H1 (cell line): ENCODE data around the gene ENTPD8. TPM values are rescaled to one million over a fixed set of nuclear protein-coding genes. Genes with fewer than 3 reads are reported as not detected.
A peak's percentile ranks its signal among the peaks of the same experiment; 100 is the strongest.

Experiments used
- CTCF ChIA-PET: fragments of 300-600 bp; sonication (Branson Sonifier 250); formaldehyde crosslinking; loops from one replicate; lab custom pipeline; 2021; ENCODE audit not compliant: partially characterized antibody; lab: Charles Lee
- POLR2A ChIA-PET: fragments of 300-600 bp; sonication (Branson Sonifier 250); formaldehyde crosslinking; loops from one replicate; lab custom pipeline; 2021; ENCODE audit warnings: inconsistent platforms; ENCODE audit not compliant: partially characterized antibody; lab: Charles Lee
- DNase-seq, 2 experiments: peaks; one replicate each; pipeline versions ENCODE4 v3.0.0 to v3.0.0-alpha.2; 2010 to 2022; ENCODE audit warnings: low spot score in 2 of 2, low read depth in 1 of 2, mixed read lengths in 1 of 2
- FAIRE-seq: peaks from 2 replicates; lab custom pipeline; 2011; peaks lifted over from hg19 to GRCh38; lab: Jason Lieb, UNC
- H2AFZ ChIP-seq: 2 replicates; pipeline ENCODE4 v1.8.1; 2012; ENCODE audit warnings: low read length, inconsistent platforms
- H2AK5ac ChIP-seq: 2 replicates; pipeline ENCODE4 v1.6.1; 2013; ENCODE audit warnings: low read depth, low read length
- H2BK120ac ChIP-seq: replicated peaks from 2 replicates; pipeline ENCODE3; 2013; ENCODE audit warnings: low read depth, low read length, inconsistent platforms
- H2BK12ac ChIP-seq: 2 replicates; pipeline ENCODE4 v1.6.1; 2013; ENCODE audit warnings: low read depth, low read length
- H2BK15ac ChIP-seq: 2 replicates; pipeline ENCODE4 v1.6.1; 2013; ENCODE audit warnings: low read length
- H2BK20ac ChIP-seq: 2 replicates; pipeline ENCODE4 v1.6.1; 2013; ENCODE audit warnings: low read length
- H2BK5ac ChIP-seq: 2 replicates; pipeline ENCODE4 v1.6.1; 2013; ENCODE audit warnings: low read depth, low read length
- H3K14ac ChIP-seq: 2 replicates; pipeline ENCODE4 v1.6.1; 2013; ENCODE audit warnings: inconsistent platforms; ENCODE audit not compliant: insufficient read length
- H3K18ac ChIP-seq: 2 replicates; pipeline ENCODE4 v1.6.1; 2013; ENCODE audit warnings: low read length; ENCODE audit errors: extremely low read depth
- H3K23ac ChIP-seq: 2 replicates; pipeline ENCODE4 v1.6.1; 2013; ENCODE audit warnings: inconsistent platforms; ENCODE audit not compliant: insufficient read length
- H3K23me2 ChIP-seq: 2 replicates; pipeline ENCODE4 v1.6.1; 2013; ENCODE audit warnings: low read depth, low read length
- H3K27ac ChIP-seq: 2 replicates; pipeline ENCODE4 v1.6.1; 2011; ENCODE audit warnings: low read depth, low read length, inconsistent platforms
- H3K27me3 ChIP-seq, 4 experiments: replicated peaks in 1 of 4; 1 replicate in 1 of 4; 2 replicates in 3 of 4; pipeline versions ENCODE4 v1.6.1 to v1.8.1; 2011 to 2013; ENCODE audit warnings: low read length in 3 of 4, mild to moderate bottlenecking in 3 of 4, inconsistent platforms in 2 of 4, mixed read lengths in 2 of 4, moderate library complexity in 1 of 4; ENCODE audit not compliant: control insufficient read depth in 3 of 4, insufficient read depth in 3 of 4; ENCODE audit errors: extremely low read depth in 1 of 4
- H3K36me3 ChIP-seq, 4 experiments: 2 replicates each; pipeline versions ENCODE4 v1.6.1 to v1.8.1; 2011 to 2013; ENCODE audit warnings: mild to moderate bottlenecking in 4 of 4, low read length in 3 of 4, moderate library complexity in 2 of 4, control low read depth in 1 of 4, inconsistent platforms in 1 of 4; ENCODE audit not compliant: insufficient read depth in 4 of 4, control insufficient read depth in 2 of 4
- H3K4ac ChIP-seq: replicated peaks from 2 replicates; pipeline ENCODE3; 2013; ENCODE audit warnings: low read length, low read depth, mixed read lengths, inconsistent platforms; ENCODE audit not compliant: insufficient read length
- H3K4me1 ChIP-seq, 4 experiments: replicated peaks in 1 of 4; 1 replicate in 1 of 4; 2 replicates in 3 of 4; pipeline versions ENCODE4 v1.6.1 to v1.8.1; 2011 to 2013; ENCODE audit warnings: low read length in 3 of 4, inconsistent platforms in 2 of 4, mixed read lengths in 1 of 4; ENCODE audit not compliant: insufficient read depth in 4 of 4, control insufficient read depth in 3 of 4
- H3K4me2 ChIP-seq, 2 experiments: 2 replicates each; pipeline versions ENCODE4 v1.6.1 to v1.8.1; 2011 to 2013; ENCODE audit warnings: low read depth in 2 of 2, low read length in 2 of 2, control low read depth in 1 of 2, inconsistent platforms in 1 of 2, mild to moderate bottlenecking in 1 of 2; ENCODE audit not compliant: insufficient read depth in 1 of 2
- H3K4me3 ChIP-seq, 4 experiments: fragments of 200-600, 300-600 bp in 1 of 4; sonication (generic), shearing (Covaris generic), sonication (Bioruptor Twin) in 1 of 4; 2 replicates each; pipeline versions ENCODE4 v1.5.1 to v1.8.1; 2011 to 2016; ENCODE audit warnings: low read length in 4 of 4, low read depth in 3 of 4, control low read depth in 2 of 4, inconsistent platforms in 2 of 4, mild to moderate bottlenecking in 2 of 4, mixed read lengths in 1 of 4, moderate library complexity in 1 of 4; ENCODE audit not compliant: insufficient read depth in 2 of 4; ENCODE audit errors: extremely low read depth in 1 of 4
- H3K56ac ChIP-seq: replicated peaks from 2 replicates; pipeline ENCODE3; 2013; ENCODE audit warnings: low read depth, mild to moderate bottlenecking, mixed read lengths, low read length, inconsistent platforms; ENCODE audit not compliant: insufficient read length
- H3K79me1 ChIP-seq: 2 replicates; pipeline ENCODE4 v1.6.1; 2013; ENCODE audit warnings: low read depth, low read length, control low read depth
- H3K79me2 ChIP-seq, 2 experiments: 2 replicates each; pipeline versions ENCODE4 v1.6.1 to v1.8.1; 2012 to 2013; ENCODE audit warnings: low read length in 2 of 2, mild to moderate bottlenecking in 2 of 2, inconsistent platforms in 1 of 2; ENCODE audit not compliant: insufficient read depth in 2 of 2, control insufficient read depth in 1 of 2
- H3K9ac ChIP-seq, 4 experiments: replicated peaks in 1 of 4; 1 replicate in 1 of 4; 2 replicates in 3 of 4; pipeline versions ENCODE4 v1.6.1 to v1.8.1; 2011 to 2013; ENCODE audit warnings: low read depth in 3 of 4, low read length in 3 of 4, control low read depth in 2 of 4, mild to moderate bottlenecking in 2 of 4, moderate library complexity in 2 of 4, inconsistent platforms in 1 of 4; ENCODE audit errors: extremely low read depth in 1 of 4
- H3K9me3 ChIP-seq, 2 experiments: 2 replicates each; pipeline versions ENCODE4 v1.6.1 to v1.8.1; 2012 to 2013; ENCODE audit warnings: mild to moderate bottlenecking in 2 of 2, moderate library complexity in 2 of 2, control low read depth in 1 of 2, inconsistent platforms in 1 of 2, low read depth in 1 of 2, low read length in 1 of 2, mixed read lengths in 1 of 2; ENCODE audit not compliant: insufficient read depth in 2 of 2
- H4K20me1 ChIP-seq, 2 experiments: replicated peaks in 1 of 2; 2 replicates each; pipeline versions ENCODE3 to v1.8.1; 2011 to 2013; ENCODE audit warnings: inconsistent platforms in 2 of 2, low read length in 2 of 2, mild to moderate bottlenecking in 1 of 2; ENCODE audit not compliant: insufficient read depth in 2 of 2, control insufficient read depth in 1 of 2
- H4K5ac ChIP-seq: 2 replicates; pipeline ENCODE4 v1.6.1; 2013; ENCODE audit warnings: low read length, low read depth, mixed read lengths, inconsistent platforms; ENCODE audit not compliant: insufficient read length
- H4K8ac ChIP-seq: 2 replicates; pipeline ENCODE4 v1.8.0; 2013; ENCODE audit warnings: mild to moderate bottlenecking, moderate library complexity, low read length, inconsistent platforms; ENCODE audit not compliant: insufficient read depth; ENCODE audit errors: extremely low read depth
- H4K91ac ChIP-seq: replicated peaks from 2 replicates; pipeline ENCODE3; 2013; ENCODE audit warnings: low read length, mixed read lengths, inconsistent platforms; ENCODE audit not compliant: insufficient read length
- EP300 ChIP-seq, 2 experiments: IDR thresholded peaks; 1 replicate in 1 of 2; 2 replicates in 1 of 2; pipeline ENCODE4 v1.6.1; 2011 to 2012; ENCODE audit warnings: low read depth in 2 of 2, low read length in 2 of 2, mild to moderate bottlenecking in 2 of 2, borderline replicate concordance in 1 of 2, inconsistent platforms in 1 of 2, moderate library complexity in 1 of 2
- FOSL1 ChIP-seq: IDR thresholded peaks from 2 replicates; pipeline ENCODE4 v1.6.1; 2011; ENCODE audit warnings: mild to moderate bottlenecking, low read depth, low read length, moderate library complexity; ENCODE audit not compliant: insufficient read depth
- RBBP5 ChIP-seq: IDR thresholded peaks from 2 replicates; pipeline ENCODE4 v1.7.1; 2012; ENCODE audit warnings: low read depth, mild to moderate bottlenecking, inconsistent platforms, low read length, moderate library complexity, borderline replicate concordance
- RNF2 ChIP-seq: fragments of 200-900, 300-1000 bp; sonication (generic); IDR thresholded peaks from 2 replicates; pipeline ENCODE4 v1.7.1; 2016; ENCODE audit warnings: borderline replicate concordance, low read depth, mild to moderate bottlenecking, antibody characterized with exemption, low read length; ENCODE audit not compliant: poor library complexity, severe bottlenecking; ENCODE audit errors: missing control alignments
- SIX5 ChIP-seq: IDR thresholded peaks from 2 replicates; pipeline ENCODE4 v1.6.1; 2011; ENCODE audit warnings: mild to moderate bottlenecking, low read depth, low read length
- TAF1 ChIP-seq: IDR thresholded peaks from 2 replicates; pipeline ENCODE4 v1.6.1; 2011; ENCODE audit warnings: mild to moderate bottlenecking, low read depth, low read length
- WGBS, 2 experiments: shearing (Covaris generic) in 1 of 2; methylation state at CpG; one replicate each; pipeline versions ENCODE4 v1.1.6 to v1.1.7; 2013 to 2015; ENCODE audit warnings: low lambda C conversion rate in 2 of 2, mixed read lengths in 2 of 2, inconsistent platforms in 1 of 2, low coverage in 1 of 2, missing lambda C conversion rate in 1 of 2; ENCODE audit not compliant: insufficient replicate concordance in 2 of 2, insufficient coverage in 1 of 2, insufficient read length in 1 of 2; ENCODE audit errors: extremely low coverage in 1 of 2, missing lambda C conversion rate in 1 of 2; 5-methylcytosine and 5-hydroxymethylcytosine counted together
- long read RNA-seq, 2 experiments: library from RNA in 1 of 2; library from capped mRNA in 1 of 2; stranded (forward); transcript quantifications; one replicate each; pipeline ENCODE4 v2.0.0, GENCODE V29; 2021; ENCODE audit warnings: inconsistent platforms in 1 of 2
- polyA minus RNA-seq, 3 experiments: library from RNA; depleted of rRNA, polyadenylated mRNA; stranded (reverse); fragments of >200 nt; gene quantifications; 1 replicate in 2 of 3; 2 replicates in 1 of 3; pipeline ENCODE4 v1.2.3, GENCODE V29; 2011
- polyA plus RNA-seq, 7 experiments: library from polyadenylated mRNA; depleted of rRNA in 3 of 7; stranded (reverse) in 5 of 7; unstranded in 2 of 7; fragments of >200 nt in 5 of 7; fragments of 200-250 nt in 2 of 7; gene quantifications; 1 replicate in 5 of 7; 2 replicates in 1 of 7; 4 replicates in 1 of 7; pipeline versions ENCODE4 v1.2.1 to v1.2.3, GENCODE V29; 2011 to 2013; ENCODE audit warnings: missing spikeins in 2 of 7, mixed read lengths in 2 of 7
- total RNA-seq: library from RNA; stranded (reverse); fragmentation: NEBNext Ultra II Directional; extraction: Animal tissue kit (Norgen Biotek cat#: 25700); gene quantifications from 2 replicates; pipeline ENCODE4 v1.2.1, GENCODE V29; 2021

Gene ENTPD8, protein sequence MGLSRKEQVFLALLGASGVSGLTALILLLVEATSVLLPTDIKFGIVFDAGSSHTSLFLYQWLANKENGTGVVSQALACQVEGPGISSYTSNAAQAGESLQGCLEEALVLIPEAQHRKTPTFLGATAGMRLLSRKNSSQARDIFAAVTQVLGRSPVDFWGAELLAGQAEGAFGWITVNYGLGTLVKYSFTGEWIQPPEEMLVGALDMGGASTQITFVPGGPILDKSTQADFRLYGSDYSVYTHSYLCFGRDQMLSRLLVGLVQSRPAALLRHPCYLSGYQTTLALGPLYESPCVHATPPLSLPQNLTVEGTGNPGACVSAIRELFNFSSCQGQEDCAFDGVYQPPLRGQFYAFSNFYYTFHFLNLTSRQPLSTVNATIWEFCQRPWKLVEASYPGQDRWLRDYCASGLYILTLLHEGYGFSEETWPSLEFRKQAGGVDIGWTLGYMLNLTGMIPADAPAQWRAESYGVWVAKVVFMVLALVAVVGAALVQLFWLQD
- total RNA-seq (0.33 and 0.48 TPM in 2 replicates), polyA plus RNA-seq (2011; rRNA removed) (0.51 and 1.1 TPM in 2 replicates), polyA minus RNA-seq (2011; rRNA and poly(A)+ RNA removed) (0.12 TPM in 1 of 2 replicates, not detected in the other)
- polyA plus RNA-seq (2011; cell fraction: cytosol; rRNA removed) = 0.69 TPM
- polyA plus RNA-seq (2011; cell fraction: nucleus; rRNA removed) = 6.1 TPM
- 0.39 to 1.0 TPM (median 0.86 TPM) in 4 replicates for polyA plus RNA-seq (2012, experiment 1 of 2)
- 0.30 TPM for polyA plus RNA-seq (2012, experiment 2 of 2)
- polyA plus RNA-seq (2013, experiment 1 of 2) = 0.45 TPM
- polyA plus RNA-seq (2013, experiment 2 of 2) = 0.40 TPM
- polyA minus RNA-seq (2011; cell fraction: cytosol; rRNA and poly(A)+ RNA removed) = not detected
- 0.40 TPM for polyA minus RNA-seq (2011; cell fraction: nucleus; rRNA and poly(A)+ RNA removed)
- long read RNA-seq, experiment 1 = 0 reads
- long read RNA-seq, experiment 2 = 0 reads

DNA sequence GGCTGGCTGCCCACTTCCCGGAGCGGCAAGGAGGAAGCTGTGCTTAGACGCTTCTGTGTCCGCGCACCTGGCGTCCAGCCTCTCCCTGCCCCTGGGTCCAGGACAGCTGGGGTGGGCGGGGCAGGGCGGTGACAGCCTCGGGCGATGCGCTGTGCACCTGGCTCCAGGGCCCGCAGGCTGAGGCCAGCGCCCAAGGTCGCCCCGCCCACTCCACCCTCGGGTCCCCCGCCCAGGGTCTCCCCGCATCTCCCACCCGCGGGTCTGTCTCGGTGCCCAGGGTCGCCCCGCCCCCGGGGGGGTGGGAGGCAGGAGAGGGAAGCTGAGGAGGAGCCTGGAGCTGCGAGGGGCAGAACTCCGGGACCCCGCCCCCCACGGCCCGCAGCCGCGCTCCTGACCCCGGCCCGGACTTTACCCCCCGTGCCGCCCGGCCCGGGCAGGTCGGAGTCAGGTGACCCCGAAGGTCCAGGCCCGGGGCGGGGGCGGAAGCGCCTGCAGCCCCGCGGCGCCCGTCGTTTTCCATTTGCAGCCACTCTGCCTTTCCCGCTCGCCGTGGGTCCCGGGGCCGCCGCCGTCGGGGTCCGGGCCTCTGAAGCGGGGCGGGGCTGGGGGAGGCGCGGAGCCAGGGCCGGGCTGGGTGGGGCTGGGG is at the start of gene ENTPD8:
ENTPD8 (minus strand) TSS at position 69 of the 646 bp plus-strand sequence. CDS start 3,072 bp downstream, outside the sequence.
- peak in 1 of 2 experiments; percentile 93 for DNase-seq
- Histone ChIP-seq H3K27me3 (no peaks in the 10 kb centered on the region), H3K4ac (no peak within 1 kb of the TSS), H3K4me1 (peaks cover 0 to 3% (median under 1%) of the 10 kb centered on the region in 4 experiments; a peak in 3 of 7 replicates), H3K79me1 (no peaks in the 10 kb centered on the region), H3K23me2 (no peaks in the 10 kb centered on the region; the same call in 1 of the 2 replicates), H4K8ac (no peak within 1 kb of the TSS), H3K14ac (no peak within 1 kb of the TSS), H4K91ac (no peak within 1 kb of the TSS), H3K18ac (no peak within 1 kb of the TSS), H4K5ac (no peak within 1 kb of the TSS), H4K20me1 (no peaks in the 10 kb centered on the region), H3K36me3 (no peaks in the 10 kb centered on the region), H3K4me3 (peak within 1 kb of the TSS; percentile 33 to 64 (median 38)), H2BK5ac (no peak within 1 kb of the TSS; the same call in 1 of the 2 replicates), H3K79me2 (no peaks in the 10 kb centered on the region), H2BK20ac (no peak within 1 kb of the TSS), H3K4me2 (peak within 1 kb of the TSS; percentile 66 to 80), H2BK12ac (no peak within 1 kb of the TSS), H3K9ac (no peak within 1 kb of the TSS), H2AK5ac (no peak within 1 kb of the TSS), H2BK15ac (0 out of 2 replicates have a peak within 1 kb of the TSS, but pooled peaks have one; percentile 23), H2AFZ (no peak within 1 kb of the TSS), H2BK120ac (no peak within 1 kb of the TSS), H3K9me3 (no peaks in the 10 kb centered on the region), H3K27ac (no peak within 1 kb of the TSS), H3K56ac (no peak within 1 kb of the TSS), H3K23ac (no peak within 1 kb of the TSS)
- FAIRE-seq = no peak
- ChIA-PET CTCF (interaction anchor here (0.9 to 1.0 kb wide), 3 partner anchors 9 to 167 kb away, joined by 3 to 5 read pairs (median 3); partner anchors contain the start of gene EXD3), POLR2A (interaction anchor here (0.7 to 4.3 kb wide), 7 partner anchors 9 to 201 kb away, joined by 3 to 28 read pairs (median 3); partner anchors contain the start of genes EXD3, NOXA1 and TUBB4B)
- WGBS, 2 experiments = 0% methylated on average over 15 of the region's 62 CpGs; no CpG with 5 or more reads in 1 of the 2 experiments
- peak; percentile 37; the same call in 1 of the 2 replicates for TF ChIP-seq RBBP5
- TF ChIP-seq SIX5 = no peak
- no peak for TF ChIP-seq EP300 (IDR thresholded peaks at IDR 0.05; ENCODE audit: borderline replicate concordance in 1 of 2, low read depth in 2 of 2, low read length in 2 of 2)
- TF ChIP-seq FOSL1 = no peak
- TF ChIP-seq TAF1 = no peak
- TF ChIP-seq RNF2 = no peak
